Activated CD4-positive, CD25-positive, alpha-beta regulatory T cell treated with anti-CD3 and anti-CD28 coated beads, Interleukin-2, amount 50 U/mL, for 24 hours (primary cell): ENCODE data around the gene ABR.
"Not testable (repeated sequence)": the region's sequence is repeated elsewhere in the genome, so short reads cannot be mapped to it uniquely, and the experiment has no call there.

Experiments used
- ATAC-seq, 2 donors: fragments of 150-1000 bp; cut with Tn5 transposase; one replicate each; pipeline ENCODE4 v1.10.0; 2021; ENCODE audit warnings: mild to moderate bottlenecking in 1 of 2, moderate library complexity in 1 of 2

The ABR gene

DNA sequence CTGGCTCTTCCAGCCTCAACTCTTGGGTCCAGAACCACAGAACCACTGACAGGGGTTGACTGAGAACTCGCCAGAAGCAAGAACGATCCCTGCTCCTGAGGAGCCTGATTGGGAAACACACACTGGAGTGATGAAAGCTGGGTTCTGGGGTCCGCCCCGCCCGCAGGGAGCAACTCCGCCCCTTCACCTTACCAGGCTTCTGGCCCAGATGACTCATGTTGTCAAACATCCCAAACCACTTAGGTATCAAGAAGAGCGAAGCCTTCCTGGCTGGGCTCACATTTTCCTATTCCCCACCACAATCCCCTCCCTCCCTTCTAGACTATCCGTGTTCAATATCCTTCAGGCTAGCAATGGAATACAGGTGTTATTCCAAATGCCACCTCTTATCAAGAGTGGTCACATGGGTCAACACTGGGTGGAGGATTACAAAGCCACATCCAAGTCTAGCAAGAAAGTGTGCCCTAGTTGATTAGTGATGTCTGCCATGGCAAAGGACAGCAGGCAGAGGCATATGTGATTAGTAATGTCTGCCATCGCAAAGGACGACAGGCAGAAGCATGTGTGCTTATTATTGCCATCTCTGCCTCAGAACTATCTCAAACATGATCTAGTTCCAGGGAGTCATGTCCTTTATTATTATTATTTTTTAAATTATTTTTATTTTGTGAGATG lies 112.4 kb downstream of the ABR start:
- no peak for ATAC-seq

DNA sequence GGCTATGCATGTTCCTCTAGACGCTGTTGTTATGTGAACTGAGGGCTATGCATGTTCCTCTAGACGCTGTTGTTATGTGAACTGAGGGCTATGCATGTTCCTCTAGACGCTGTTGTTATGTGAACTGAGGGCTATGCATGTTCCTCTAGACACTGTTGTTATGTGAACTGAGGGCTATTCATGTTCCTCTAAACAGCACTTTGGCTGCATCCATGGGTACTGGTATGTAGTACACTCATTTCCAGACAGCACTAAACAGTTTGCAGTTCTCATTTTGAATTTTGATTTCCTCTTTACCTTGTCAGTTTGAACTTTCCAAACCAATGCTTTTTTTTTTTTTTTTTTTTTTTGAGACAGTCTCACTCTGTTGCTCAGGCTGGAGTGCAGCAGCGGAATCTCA lies 114.4 kb downstream of the ABR start:
- not testable (repeated sequence) for ATAC-seq

DNA sequence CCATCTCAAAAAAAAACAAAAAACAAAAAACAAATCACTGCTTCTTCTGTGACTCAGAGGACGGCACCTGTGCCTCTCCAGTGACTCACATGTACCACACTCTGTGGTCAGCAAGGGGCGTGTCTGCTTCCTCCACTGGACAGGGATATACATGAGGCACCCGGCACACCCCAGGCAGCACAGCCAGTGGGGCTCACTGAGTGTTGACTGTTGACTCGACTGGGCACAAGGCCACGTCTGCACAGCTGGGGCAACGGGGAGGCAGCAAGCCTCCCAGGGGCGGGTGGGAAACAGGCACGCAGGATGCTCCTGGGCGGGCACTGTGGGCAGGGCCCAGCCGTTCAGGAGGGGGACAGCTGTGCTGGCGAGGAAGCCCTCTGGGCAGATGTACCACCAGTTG lies 118.8 kb downstream of the ABR start:
- peak; percentile 53 to 69 for ATAC-seq

DNA sequence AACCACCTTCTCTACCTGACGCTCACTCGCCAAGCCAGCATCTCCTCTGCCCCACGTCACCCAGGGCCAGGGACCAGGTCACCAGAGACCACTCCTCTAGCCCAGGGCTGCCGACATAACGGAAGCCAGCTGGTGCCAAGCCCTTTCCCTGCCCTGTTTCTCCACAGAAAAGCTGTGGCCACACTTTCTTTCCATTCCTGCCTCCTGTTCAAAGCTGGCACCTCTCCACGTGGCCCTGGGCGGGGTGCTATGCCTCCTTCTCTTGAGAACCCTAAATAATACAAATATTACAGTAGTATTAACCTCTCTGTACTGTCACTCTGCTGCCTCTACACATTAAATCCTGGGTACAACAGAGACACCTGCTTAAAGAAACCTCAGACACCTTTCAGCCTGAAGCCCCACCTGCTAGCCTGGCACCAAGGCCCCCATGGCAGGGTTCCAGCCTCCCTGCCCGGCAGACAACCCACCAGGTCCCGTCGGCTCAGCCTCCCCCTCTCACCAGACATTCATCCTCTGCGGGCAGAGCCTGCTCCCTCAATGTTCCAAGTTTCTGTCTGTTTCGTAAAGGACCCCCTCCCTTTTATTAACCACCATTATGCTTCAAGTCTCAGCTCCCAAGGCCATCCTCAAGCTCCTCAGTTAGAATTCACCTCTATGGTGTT lies 120.5 kb downstream of the ABR start:
- ATAC-seq, result no peak

DNA sequence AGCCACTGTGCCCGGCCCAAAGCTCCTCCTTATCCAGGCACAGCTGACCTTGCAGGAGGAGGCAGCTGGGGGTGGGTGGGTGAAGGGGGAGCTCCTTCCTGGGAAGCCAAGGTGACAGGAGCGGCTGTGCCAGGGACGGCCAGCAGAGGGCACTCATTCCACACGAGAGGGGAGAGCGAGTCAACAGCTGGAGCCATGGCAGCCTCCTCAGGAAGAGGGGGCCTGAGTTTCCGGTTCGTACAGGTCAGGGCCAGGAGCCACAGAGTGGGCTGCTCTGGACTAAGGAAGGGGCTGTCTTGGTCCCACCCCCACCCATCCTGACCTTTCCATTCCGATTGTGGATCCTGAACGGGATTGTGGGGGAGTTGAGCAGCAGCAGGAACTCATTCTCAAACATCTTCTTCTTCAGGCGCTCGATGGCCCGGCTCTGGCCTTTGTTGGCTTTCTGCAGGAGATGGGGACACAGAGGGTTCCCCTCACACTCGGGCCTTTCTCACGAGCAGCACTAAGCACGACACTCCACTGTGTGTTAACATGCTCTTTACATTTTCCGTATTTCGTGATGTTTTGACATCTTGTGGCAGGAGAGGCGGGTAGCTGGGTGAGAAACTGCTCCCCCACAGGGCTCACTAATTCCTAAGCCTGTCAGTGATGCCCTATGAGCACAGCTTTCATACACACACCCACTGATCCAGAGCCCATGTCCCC lies 121.2 kb downstream of the ABR start:
- ATAC-seq, result no peak

- no peak for ATAC-seq
These were observed 123.0 kb downstream of the ABR start for GRCh38 chr17:1056761-1057160.

GRCh38 chr17:1055751-1056645 lies 123.8 kb downstream of the ABR start:
- ATAC-seq, result peak; percentile 59 to 66

- no peak for ATAC-seq
These were observed 124.5 kb downstream of the ABR start for GRCh38 chr17:1055231-1055630.

DNA sequence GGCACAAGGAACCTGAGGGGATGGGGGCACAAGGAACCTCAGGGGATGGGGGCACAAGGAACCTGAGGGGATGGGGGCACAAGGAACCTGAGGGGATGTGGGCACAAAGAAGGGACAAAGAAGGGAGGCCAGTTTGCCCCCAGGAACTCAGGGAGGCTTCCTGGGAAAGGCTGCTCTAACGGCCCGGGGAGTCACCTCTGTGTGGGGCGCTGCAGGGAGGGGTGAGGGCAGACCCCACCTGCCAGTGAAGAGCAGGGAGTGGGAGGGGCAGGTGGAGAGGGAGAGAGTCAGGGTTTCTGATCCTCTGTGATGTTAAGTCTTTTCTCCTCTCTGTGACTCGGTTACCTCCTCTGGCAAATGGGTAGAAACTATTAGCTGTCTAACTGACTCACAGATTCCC lies 125.1 kb downstream of the ABR start:
- ATAC-seq, result no peak

DNA sequence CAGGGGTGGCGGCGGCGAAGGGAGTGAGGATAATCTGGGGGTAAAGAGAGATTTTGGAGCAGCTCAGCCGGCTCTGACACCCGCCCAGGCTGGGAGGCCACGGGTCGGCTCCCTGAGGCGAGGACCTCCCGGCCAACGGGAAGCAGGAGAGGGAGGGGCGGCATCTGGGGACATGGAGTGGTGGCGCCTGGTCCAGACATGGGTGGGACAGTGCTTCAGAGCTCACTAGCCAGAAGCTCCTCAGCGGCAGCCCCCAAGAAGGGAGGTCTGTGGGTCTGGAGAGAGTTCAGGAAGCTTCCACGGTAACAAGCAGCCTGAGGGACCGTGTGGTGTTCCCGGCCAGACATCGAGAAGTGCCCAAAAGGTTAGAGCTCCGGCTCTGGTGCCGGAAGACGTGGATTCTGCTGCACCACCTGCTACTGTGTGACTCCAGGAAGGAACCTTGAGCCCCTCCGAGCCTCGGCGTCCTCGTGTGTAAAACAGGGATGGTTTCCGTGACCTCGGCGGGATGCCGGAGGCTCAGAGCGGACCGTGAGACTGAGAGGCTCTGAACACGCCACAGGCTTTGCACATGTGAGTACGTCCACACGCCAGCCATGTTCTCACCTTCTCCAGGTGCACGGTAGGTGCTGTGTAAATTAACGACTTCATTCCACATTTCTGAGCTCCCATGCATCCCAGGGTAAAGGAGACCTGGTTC lies 126.0 kb downstream of the ABR start:
- no peak for ATAC-seq

DNA sequence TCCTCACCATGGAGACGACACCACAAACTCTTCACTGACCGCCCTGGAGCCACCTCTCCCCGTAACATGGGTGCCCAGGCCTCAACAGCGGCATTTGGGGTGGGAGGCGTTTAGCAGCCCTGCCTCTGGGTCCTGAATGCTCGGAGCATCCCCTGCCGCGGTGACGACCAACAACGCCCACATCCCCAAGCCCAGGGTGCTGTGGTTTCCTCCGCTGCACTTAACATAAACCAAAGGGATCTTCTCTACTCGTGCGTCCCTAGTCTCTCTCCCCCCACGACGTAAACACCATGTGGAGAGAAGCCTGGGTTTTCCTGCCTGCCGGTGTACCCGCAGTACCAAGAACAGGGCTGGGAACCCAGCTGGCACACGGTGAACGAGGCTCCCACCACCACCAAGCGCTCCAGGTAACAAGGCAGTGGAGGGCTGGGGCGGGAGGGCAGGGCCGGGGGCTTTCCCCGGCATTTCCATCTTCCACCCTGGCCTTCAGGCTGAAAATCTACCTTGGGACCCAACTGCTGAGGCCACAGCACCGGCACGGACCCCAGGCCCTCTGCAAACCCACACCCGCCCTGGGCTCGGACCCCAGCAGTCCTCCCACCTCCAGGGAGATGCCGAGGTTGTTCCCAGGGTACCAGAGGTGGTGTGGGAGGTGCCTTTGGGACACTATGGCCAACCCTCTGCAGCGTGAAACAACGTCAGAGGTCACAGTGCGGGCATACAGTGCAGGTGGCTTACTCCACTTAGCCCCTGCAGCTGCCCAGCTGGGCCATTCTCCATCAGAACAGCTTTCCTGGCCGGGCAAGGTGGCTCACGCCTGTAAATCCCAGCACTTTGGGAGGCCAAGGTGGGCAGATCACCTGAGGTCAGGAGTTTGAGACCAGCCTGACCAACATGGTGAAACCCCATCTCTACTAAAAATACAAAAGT lies 128.5 kb downstream of the ABR start:
- ATAC-seq, result no peak

- no peak for ATAC-seq
These were observed 129.4 kb downstream of the ABR start for GRCh38 chr17:1050246-1050995.

DNA sequence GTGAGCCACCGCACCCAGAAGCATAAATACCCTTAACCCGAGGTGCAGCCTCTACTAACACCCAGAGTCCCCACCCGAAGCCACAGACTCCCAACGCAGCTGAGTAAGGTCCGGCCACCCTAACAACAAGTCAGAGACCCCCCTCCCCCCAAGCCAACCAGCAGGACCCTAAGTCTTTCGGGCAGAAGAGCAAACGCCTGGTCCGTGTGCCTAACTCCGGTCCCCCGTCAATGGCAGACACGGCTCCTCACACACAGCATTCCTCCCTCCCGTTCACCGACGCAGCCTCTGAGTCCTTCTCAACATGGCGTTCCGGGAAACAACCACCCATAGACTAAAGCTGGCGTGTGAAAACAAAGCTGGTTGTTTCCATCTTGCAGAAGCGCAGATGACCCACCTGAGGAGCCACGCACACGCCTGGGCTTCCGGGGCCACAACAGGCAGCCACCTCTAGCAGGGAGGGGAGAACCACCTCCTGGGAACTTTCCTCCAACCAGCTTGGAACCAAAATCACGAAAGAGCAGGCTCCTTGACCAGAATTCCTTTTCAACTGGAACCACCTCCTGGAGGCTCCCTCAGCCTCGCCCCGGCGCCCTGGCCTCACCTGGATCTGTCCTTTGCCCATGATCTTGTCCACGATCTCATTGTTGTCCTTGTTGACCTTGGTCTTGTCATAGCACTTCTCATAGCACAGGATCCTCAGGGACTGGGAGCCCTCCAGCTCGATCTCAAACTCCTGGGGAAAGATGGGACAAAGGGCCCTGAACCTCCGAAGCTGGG lies 130.1 kb downstream of the ABR start:
- no peak for ATAC-seq

- not testable (repeated sequence) for ATAC-seq
These were observed 131.2 kb downstream of the ABR start for GRCh38 chr17:1048516-1049115.

DNA sequence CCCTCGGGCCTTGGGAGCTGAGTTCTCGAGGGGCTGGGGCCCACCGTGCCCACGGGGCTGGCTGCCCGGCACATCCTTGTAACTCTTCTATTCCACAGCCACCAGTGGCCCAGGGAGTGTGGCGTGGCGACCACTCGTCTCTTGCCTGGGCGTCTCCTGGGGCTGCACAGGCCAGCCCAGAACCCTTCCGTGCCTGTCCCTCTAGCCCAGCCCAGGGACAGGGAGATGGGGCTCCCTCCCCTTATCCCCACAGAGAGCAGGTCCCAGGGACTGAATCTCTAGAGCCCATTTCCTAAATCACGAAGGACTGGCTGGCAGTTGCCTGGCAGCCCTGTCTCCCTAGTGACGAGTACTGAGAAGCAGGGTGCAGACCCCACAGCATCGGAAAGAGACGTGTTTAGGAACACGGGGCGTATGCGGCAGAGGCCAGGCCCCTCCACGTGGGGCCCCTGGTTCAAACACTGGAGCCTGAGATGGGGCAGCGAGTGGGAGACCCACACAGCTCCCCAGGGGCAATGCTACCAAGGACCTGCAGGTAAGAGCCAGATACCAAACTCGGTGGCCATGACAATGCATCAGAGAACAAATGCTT lies 131.8 kb downstream of the ABR start:
- ATAC-seq, result no peak

GRCh38 chr17:1047177-1047878 lies 132.5 kb downstream of the ABR start:
- no peak for ATAC-seq

- ATAC-seq, result no peak
These were observed 134.3 kb downstream of the ABR start for GRCh38 chr17:1045456-1045855.

GRCh38 chr17:1044387-1045009 lies 135.3 kb downstream of the ABR start:
- ATAC-seq, result not testable (repeated sequence)
